ENCODE measurements around the gene SMARCA4. TPM values are rescaled to one million over a fixed set of nuclear protein-coding genes. Genes with fewer than 3 reads are reported as not detected.

The SMARCA4 gene
- total RNA-seq, 1 donor from 2014 or later, result 74.2 TPM

- no peak for DNase-seq
Observed at GRCh38 chr19:11105014-11105636, 144.3 kb downstream of the SMARCA4 start.

- DNase-seq, result no peak
Observed at GRCh38 chr19:11106477-11106876, 145.6 kb downstream of the SMARCA4 start.

GRCh38 chr19:11108746-11109145, 147.9 kb downstream of the SMARCA4 start:
- no peak for DNase-seq

- no peak for DNase-seq
Observed at GRCh38 chr19:11111117-11111770, 150.4 kb downstream of the SMARCA4 start.

GRCh38 chr19:11111771-11112144, 150.9 kb downstream of the SMARCA4 start:
- no peak for DNase-seq

Other genes with a start within 250 kb of the SMARCA4 start
- gene DNM2, start 243.0 kb upstream of the SMARCA4 start, total RNA-seq, result 118 and 185 TPM in 2 replicates
- 43.1 and 60.6 TPM in 2 replicates for gene TMED1, start 124.8 kb upstream of the SMARCA4 start, total RNA-seq
- gene C19orf38, start 112.6 kb upstream of the SMARCA4 start, total RNA-seq, result not detected in 2 replicates
- gene CARM1, start 89.5 kb upstream of the SMARCA4 start, total RNA-seq, result 19.2 and 46.4 TPM in 2 replicates
- 67.1 and 106 TPM in 2 replicates for gene YIPF2, start 32.4 kb upstream of the SMARCA4 start, total RNA-seq
- gene TIMM29, start 32.2 kb upstream of the SMARCA4 start, total RNA-seq, result 38.5 and 39.0 TPM in 2 replicates
- gene LDLR, start 128.4 kb downstream of the SMARCA4 start, total RNA-seq, result 97.3 and 148 TPM in 2 replicates
- gene SPC24, start 194.8 kb downstream of the SMARCA4 start, total RNA-seq, result 23.1 and 88.9 TPM in 2 replicates
- 102 and 108 TPM in 2 replicates for gene KANK2, start 236.5 kb downstream of the SMARCA4 start, total RNA-seq

Data from dermis blood vessel endothelial cell (primary cell).